Left colon (tissue), 2 donors: ENCODE results near the gene TBCB. TPM values are rescaled to one million over a fixed set of nuclear protein-coding genes. Genes with fewer than 3 reads are reported as not detected.
"Not testable (repeated sequence)": the region's sequence is repeated elsewhere in the genome, so short reads cannot be mapped to it uniquely, and the experiment has no call there.

Source experiments
- ATAC-seq: fragments of 200-7000 bp; cut with Tn5 transposase; one replicate; pipeline ENCODE4 v1.9.1; 2020; ENCODE audit warnings: mild to moderate bottlenecking, moderate library complexity
- DNase-seq, 2 donors: peaks; one replicate each; pipeline ENCODE4 v3.0.0-alpha.2; 2020
- intact Hi-C, 2 donors: fragments of 100-400 bp; cut with DNase I in 1 of 2; cut with micrococcal nuclease in 1 of 2; formaldehyde crosslinking; loops; one replicate each; pipeline versions ENCODE4 v1.11.2 to v1.14.0; 2022; cut with DNase I, micrococcal nuclease
- total RNA-seq, 2 donors: library from RNA; stranded (reverse); fragmentation: NEBNext Ultra II Directional; extraction: Animal tissue kit (Norgen Biotek cat#: 25700); gene quantifications; one replicate each; pipeline ENCODE4 v1.2.1, GENCODE V29; 2021
- donor health status: DM: no; HTN: no; CAD: no.
- donor health status: DM: yes; HTN: yes; CAD: no.

TBCB gene
- total RNA-seq, 2 donors from 2014 or later: 90.0 to 102 TPM

DNA sequence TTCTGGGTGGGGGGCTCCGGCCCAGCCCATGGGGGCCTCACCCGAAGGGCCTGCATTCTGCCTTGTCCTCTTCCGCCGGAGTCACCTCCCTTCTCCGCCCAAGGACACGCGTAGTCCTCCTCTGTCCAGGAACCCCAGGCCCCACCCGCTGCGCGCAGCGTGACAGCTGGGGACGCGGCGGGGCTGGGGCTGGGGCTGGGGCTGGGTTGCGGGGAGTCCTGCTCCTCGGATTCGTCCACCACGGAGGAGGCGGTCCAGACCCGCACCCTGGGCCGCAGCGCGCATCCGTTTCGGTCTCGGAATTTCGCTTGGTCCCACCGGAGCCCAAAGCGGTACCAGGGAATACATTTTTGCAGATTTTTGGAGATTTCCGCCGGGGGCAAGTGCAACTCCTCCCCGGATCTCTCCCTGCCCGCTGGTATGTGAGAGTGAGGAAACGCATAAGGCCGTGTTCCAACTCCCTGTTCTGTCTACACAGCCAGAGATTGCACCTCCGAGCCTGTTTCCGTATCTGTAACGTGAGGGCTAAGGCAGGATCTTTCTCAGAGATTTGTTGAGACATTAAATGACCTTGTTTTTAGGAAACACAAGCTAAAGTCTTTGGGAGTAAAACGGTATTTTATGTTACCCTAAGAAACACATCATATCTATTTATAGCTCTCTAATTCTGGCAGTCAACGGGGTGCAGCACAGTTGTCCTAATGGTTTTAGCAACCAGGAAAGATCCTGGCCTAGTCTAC, 37.3 kb downstream of the TBCB start, which contains the start of gene COX7A1:
Gene COX7A1, minus strand, starts transcription at position 96 of the 740 bp plus-strand sequence. Its CDS starts 40 bp downstream, at position 56.
- DNase-seq: no peak
- ATAC-seq: peak; percentile 36
- intact Hi-C loops: no loop called here

DNA sequence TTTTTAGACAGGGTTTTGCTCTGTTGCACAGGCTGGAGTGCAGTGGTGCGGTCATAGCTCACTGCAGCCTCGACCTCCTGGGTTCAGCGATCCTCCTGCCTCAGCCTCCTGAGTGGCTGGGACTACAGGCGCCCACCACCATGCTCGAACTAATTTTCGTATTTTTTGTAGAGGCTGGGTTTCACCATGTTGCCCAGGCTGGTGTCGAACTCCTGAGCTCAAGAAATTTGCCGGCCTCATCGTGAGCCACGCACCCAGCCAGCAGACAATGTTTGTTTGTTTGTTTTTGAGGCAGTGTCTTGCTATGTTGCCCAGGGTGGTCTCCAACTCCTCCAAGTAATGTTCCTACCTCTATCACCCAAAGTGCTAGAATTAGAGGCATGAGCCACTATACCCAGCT, 37.9 kb downstream of the TBCB start:
- intact Hi-C loops: no loop called here
- ATAC-seq: no peak

GRCh38 chr19:36160821-36161596, 45.7 kb downstream of the TBCB start:
- no peak for ATAC-seq
- no peak for DNase-seq
- intact Hi-C loops: no loop called here

More for the DNA sequence above, 37.9 kb downstream of the TBCB start:
- no peak for DNase-seq

- intact Hi-C loops: no loop called here
- ATAC-seq (peak; percentile 6), DNase-seq (no peak)
These were observed 48.5 kb downstream of the TBCB start for GRCh38 chr19:36163813-36164212.

GRCh38 chr19:36169084-36169760, 54.0 kb downstream of the TBCB start:
- DNase-seq: peak; percentile 54 to 58
- peak; percentile 86 for ATAC-seq
- intact Hi-C loops: no loop called here

- DNase-seq: no peak
- ATAC-seq: no peak
- intact Hi-C loops: loop anchor here (5.0 kb wide), 1 partner anchor 46 kb away; no protein-coding TSS in a partner anchor
These were observed 57.6 kb downstream of the TBCB start for GRCh38 chr19:36172852-36173251.

- intact Hi-C loops: loop anchor here (5.0 kb wide), 1 partner anchor 47 kb away; no protein-coding TSS in a partner anchor
- not testable (repeated sequence) for ATAC-seq, DNase-seq
These were observed 58.6 kb downstream of the TBCB start for GRCh38 chr19:36173846-36174245.

Other genes with a start within 250 kb of the TBCB start
- gene APLP1, start 246.9 kb upstream of the TBCB start, total RNA-seq: 1 to 10 TPM; 1.8 to 4.7 TPM
- gene NFKBID, start 214.9 kb upstream of the TBCB start, total RNA-seq: 10 to 100 TPM; 10.0 to 10.1 TPM
- gene HCST, start 212.9 kb upstream of the TBCB start, total RNA-seq: 1 to 10 TPM; 1.0 to 6.1 TPM
- gene TYROBP, start 207.2 kb upstream of the TBCB start, total RNA-seq: 10 to 100 TPM in 1 of 2 donors, 1 to 10 TPM in 1; 8.2 to 41.3 TPM
- 10 to 100 TPM; 12.5 to 14.7 TPM for gene LRFN3, start 179.1 kb upstream of the TBCB start, total RNA-seq
- 10 to 100 TPM; 19.6 to 20.0 TPM for gene SDHAF1, start 120.3 kb upstream of the TBCB start, total RNA-seq
- gene SYNE4, start 106.7 kb upstream of the TBCB start, total RNA-seq: 1 to 10 TPM; 6.5 to 9.0 TPM
- 10 to 100 TPM; 15.3 to 22.1 TPM for gene ALKBH6, start 101.3 kb upstream of the TBCB start, total RNA-seq
- 10 to 100 TPM in 1 of 2 donors, 1 to 10 TPM in 1; 3.1 to 10.6 TPM for gene CLIP3, start 82.6 kb upstream of the TBCB start, total RNA-seq
- 1 to 10 TPM; 3.6 to 4.5 TPM for gene THAP8, start 61.2 kb upstream of the TBCB start, total RNA-seq
- gene WDR62, start 60.6 kb upstream of the TBCB start, total RNA-seq: 1 to 10 TPM in 1 of 2 donors, under 1 TPM in 1; 0.84 to 4.5 TPM
- not detected for gene OVOL3, start 4.3 kb upstream of the TBCB start, total RNA-seq
- 10 to 100 TPM; 39.4 to 42.7 TPM for gene POLR2I, start 593 bp upstream of the TBCB start, total RNA-seq
- 100 to 1,000 TPM; 757 to 814 TPM for gene CAPNS1, start 24.6 kb downstream of the TBCB start, total RNA-seq
- 10 to 100 TPM in 1 of 2 donors, 1 to 10 TPM in 1; 5.5 to 21.3 TPM for gene COX7A1, start 37.0 kb downstream of the TBCB start, total RNA-seq
- 1 to 10 TPM; 2.8 to 3.4 TPM for gene ZNF565, start 99.2 kb downstream of the TBCB start, total RNA-seq
- 10 to 100 TPM; 33.9 to 40.6 TPM for gene ZNF146, start 99.6 kb downstream of the TBCB start, total RNA-seq